WTC11 (cell line): ENCODE results near the gene STIMATE. TPM values are rescaled to one million over a fixed set of nuclear protein-coding genes. Genes with fewer than 3 reads are reported as not detected.

Source experiments
- ATAC-seq: fragments of 200-7000 bp; cut with Tn5 transposase; 2 replicates; pipeline ENCODE4 v1.10.0; 2021; ENCODE audit warnings: mild to moderate bottlenecking, moderate library complexity
- CTCF ChIA-PET: fragments of 300-600 bp; sonication (Branson Sonifier 250); formaldehyde crosslinking; loops from one replicate; lab custom pipeline; 2021; ENCODE audit warnings: antibody characterized with exemption; lab: Charles Lee
- POLR2A ChIA-PET: fragments of 350-600 bp; sonication (Branson Sonifier 250); formaldehyde crosslinking; loops from one replicate; lab custom pipeline; 2021; ENCODE audit warnings: antibody characterized with exemption; lab: Charles Lee
- DNase-seq: peaks from one replicate; pipeline ENCODE4 v3.0.0; 2021; ENCODE audit warnings: low spot score
- H3K27ac Mint-ChIP-seq: 2 replicates; pipeline ENCODE4 v1.8.0; 2021; ENCODE audit warnings: mixed read lengths
- H3K27me3 Mint-ChIP-seq: 2 replicates; pipeline ENCODE4 v1.8.0; 2021; ENCODE audit warnings: low read depth, mild to moderate bottlenecking, moderate library complexity, mixed read lengths
- H3K36me3 Mint-ChIP-seq: 2 replicates; pipeline ENCODE4 v1.8.0; 2021; ENCODE audit warnings: mixed read lengths
- H3K4me1 Mint-ChIP-seq: 2 replicates; pipeline ENCODE4 v1.8.0; 2022; ENCODE audit warnings: mixed read lengths
- H3K4me3 Mint-ChIP-seq: 2 replicates; pipeline ENCODE4 v1.8.0; 2021; ENCODE audit warnings: mild to moderate bottlenecking, moderate library complexity, mixed read lengths
- H3K9me3 Mint-ChIP-seq: 2 replicates; pipeline ENCODE4 v1.8.0; 2021; ENCODE audit warnings: mixed read lengths
- CDX4 ChIP-seq: fragments of 250-450 bp; sonication (Bioruptor Pico); IDR thresholded peaks from 2 replicates; pipeline ENCODE4 v1.9.0; 2021; ENCODE audit warnings: moderate library complexity, mild to moderate bottlenecking, inconsistent platforms, borderline replicate concordance
- GTF2I ChIP-seq: fragments of 250-450 bp; sonication (Bioruptor Pico); conservative IDR thresholded peaks from 2 replicates; pipeline ENCODE4 v1.4.0; 2021; ENCODE audit warnings: mild to moderate bottlenecking
- JUN ChIP-seq: sonication (generic); formaldehyde crosslinking; IDR thresholded peaks from 2 replicates; pipeline ENCODE4 v1.8.0; 2023; ENCODE audit warnings: mild to moderate bottlenecking, missing genetic modification reagents
- MXD4 ChIP-seq: fragments of 250-450 bp; sonication (Bioruptor Pico); IDR thresholded peaks from 2 replicates; pipeline ENCODE4 v1.8.0; 2021; ENCODE audit warnings: mild to moderate bottlenecking, moderate library complexity, borderline replicate concordance
- NFYB ChIP-seq: sonication (generic); formaldehyde crosslinking; conservative IDR thresholded peaks from 2 replicates; pipeline ENCODE4 v1.8.0; 2022; ENCODE audit warnings: low read depth, missing genetic modification reagents
- NR1H2 ChIP-seq: sonication (generic); formaldehyde crosslinking; IDR thresholded peaks from 2 replicates; pipeline ENCODE4 v1.9.0; 2021; ENCODE audit warnings: mild to moderate bottlenecking, moderate library complexity, missing genetic modification reagents
- NR2C2 ChIP-seq: sonication (generic); formaldehyde crosslinking; IDR thresholded peaks from 2 replicates; pipeline ENCODE4 v1.8.0; 2022; ENCODE audit warnings: mild to moderate bottlenecking, missing genetic modification reagents
- OVOL2 ChIP-seq: fragments of 250-450 bp; sonication (Bioruptor Pico); IDR thresholded peaks from 2 replicates; pipeline ENCODE4 v1.9.0; 2021; ENCODE audit warnings: mild to moderate bottlenecking, borderline replicate concordance
- PREB ChIP-seq: sonication (generic); formaldehyde crosslinking; IDR thresholded peaks from 2 replicates; pipeline ENCODE4 v1.8.1; 2022; ENCODE audit warnings: mild to moderate bottlenecking, missing genetic modification reagents, moderate library complexity, borderline replicate concordance
- PRRX2 ChIP-seq: fragments of 250-450 bp; sonication (Bioruptor Pico); IDR thresholded peaks from 2 replicates; pipeline ENCODE4 v1.8.0; 2021; ENCODE audit warnings: mild to moderate bottlenecking
- SMAD3 ChIP-seq: sonication (generic); formaldehyde crosslinking; IDR thresholded peaks from 2 replicates; pipeline ENCODE4 v1.8.0; 2022; ENCODE audit warnings: missing genetic modification reagents, mild to moderate bottlenecking, borderline replicate concordance
- SP1 ChIP-seq: sonication (generic); formaldehyde crosslinking; conservative IDR thresholded peaks from 2 replicates; pipeline ENCODE4 v1.8.1; 2022; ENCODE audit warnings: missing genetic modification reagents
- TEAD4 ChIP-seq: sonication (generic); formaldehyde crosslinking; IDR thresholded peaks from 2 replicates; pipeline ENCODE4 v1.8.0; 2022; ENCODE audit warnings: mild to moderate bottlenecking, missing genetic modification reagents
- TP53 ChIP-seq: sonication (generic); formaldehyde crosslinking; IDR thresholded peaks from 2 replicates; pipeline ENCODE4 v1.8.1; 2023; ENCODE audit warnings: mild to moderate bottlenecking, missing genetic modification reagents
- USF1 ChIP-seq: sonication (generic); formaldehyde crosslinking; IDR thresholded peaks from 2 replicates; pipeline ENCODE4 v1.8.0; 2022; ENCODE audit warnings: mild to moderate bottlenecking, missing genetic modification reagents
- ZNF416 ChIP-seq: fragments of 250-450 bp; sonication (Bioruptor Pico); IDR thresholded peaks from 2 replicates; pipeline ENCODE4 v1.9.0; 2021; ENCODE audit warnings: mild to moderate bottlenecking, inconsistent platforms
- total RNA-seq: library from RNA; stranded (reverse); gene quantifications from 3 replicates; pipeline ENCODE4 v1.2.3, GENCODE V29; 2021
- TF ChIP-seq, protein P1 (sequence below): fragments of 250-450 bp; sonication (Bioruptor Pico); IDR thresholded peaks from 2 replicates; pipeline ENCODE4 v1.9.0; 2021; ENCODE audit warnings: mild to moderate bottlenecking
- TF ChIP-seq, protein P2 (sequence below): sonication (generic); formaldehyde crosslinking; IDR thresholded peaks from 2 replicates; pipeline ENCODE4 v1.8.0; 2023; ENCODE audit warnings: mild to moderate bottlenecking, missing genetic modification reagents
- TF ChIP-seq, protein P3 (sequence below): sonication (generic); formaldehyde crosslinking; IDR thresholded peaks from 2 replicates; pipeline ENCODE4 v1.8.1; 2022; ENCODE audit warnings: low read depth, mild to moderate bottlenecking, moderate library complexity, missing genetic modification reagents, borderline replicate concordance
- TF ChIP-seq, protein P4 (sequence below): sonication (generic); formaldehyde crosslinking; IDR thresholded peaks from 2 replicates; pipeline ENCODE4 v1.8.1; 2022; ENCODE audit warnings: mild to moderate bottlenecking, moderate library complexity, missing genetic modification reagents
- TF ChIP-seq, protein P5 (sequence below): sonication (generic); formaldehyde crosslinking; IDR thresholded peaks from 2 replicates; pipeline ENCODE4 v1.8.0; 2023; ENCODE audit warnings: missing genetic modification reagents
- TF ChIP-seq, protein P6 (sequence below): sonication (generic); formaldehyde crosslinking; IDR thresholded peaks from 2 replicates; pipeline ENCODE4 v1.8.1; 2022; ENCODE audit warnings: missing genetic modification reagents, borderline replicate concordance

Gene STIMATE
- total RNA-seq, 1 experiment from 2014 or later = 35.5 TPM

- TF ChIP-seq, protein P1, sequence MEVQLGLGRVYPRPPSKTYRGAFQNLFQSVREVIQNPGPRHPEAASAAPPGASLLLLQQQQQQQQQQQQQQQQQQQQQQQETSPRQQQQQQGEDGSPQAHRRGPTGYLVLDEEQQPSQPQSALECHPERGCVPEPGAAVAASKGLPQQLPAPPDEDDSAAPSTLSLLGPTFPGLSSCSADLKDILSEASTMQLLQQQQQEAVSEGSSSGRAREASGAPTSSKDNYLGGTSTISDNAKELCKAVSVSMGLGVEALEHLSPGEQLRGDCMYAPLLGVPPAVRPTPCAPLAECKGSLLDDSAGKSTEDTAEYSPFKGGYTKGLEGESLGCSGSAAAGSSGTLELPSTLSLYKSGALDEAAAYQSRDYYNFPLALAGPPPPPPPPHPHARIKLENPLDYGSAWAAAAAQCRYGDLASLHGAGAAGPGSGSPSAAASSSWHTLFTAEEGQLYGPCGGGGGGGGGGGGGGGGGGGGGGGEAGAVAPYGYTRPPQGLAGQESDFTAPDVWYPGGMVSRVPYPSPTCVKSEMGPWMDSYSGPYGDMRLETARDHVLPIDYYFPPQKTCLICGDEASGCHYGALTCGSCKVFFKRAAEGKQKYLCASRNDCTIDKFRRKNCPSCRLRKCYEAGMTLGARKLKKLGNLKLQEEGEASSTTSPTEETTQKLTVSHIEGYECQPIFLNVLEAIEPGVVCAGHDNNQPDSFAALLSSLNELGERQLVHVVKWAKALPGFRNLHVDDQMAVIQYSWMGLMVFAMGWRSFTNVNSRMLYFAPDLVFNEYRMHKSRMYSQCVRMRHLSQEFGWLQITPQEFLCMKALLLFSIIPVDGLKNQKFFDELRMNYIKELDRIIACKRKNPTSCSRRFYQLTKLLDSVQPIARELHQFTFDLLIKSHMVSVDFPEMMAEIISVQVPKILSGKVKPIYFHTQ = no peak
- TF ChIP-seq, protein P2, sequence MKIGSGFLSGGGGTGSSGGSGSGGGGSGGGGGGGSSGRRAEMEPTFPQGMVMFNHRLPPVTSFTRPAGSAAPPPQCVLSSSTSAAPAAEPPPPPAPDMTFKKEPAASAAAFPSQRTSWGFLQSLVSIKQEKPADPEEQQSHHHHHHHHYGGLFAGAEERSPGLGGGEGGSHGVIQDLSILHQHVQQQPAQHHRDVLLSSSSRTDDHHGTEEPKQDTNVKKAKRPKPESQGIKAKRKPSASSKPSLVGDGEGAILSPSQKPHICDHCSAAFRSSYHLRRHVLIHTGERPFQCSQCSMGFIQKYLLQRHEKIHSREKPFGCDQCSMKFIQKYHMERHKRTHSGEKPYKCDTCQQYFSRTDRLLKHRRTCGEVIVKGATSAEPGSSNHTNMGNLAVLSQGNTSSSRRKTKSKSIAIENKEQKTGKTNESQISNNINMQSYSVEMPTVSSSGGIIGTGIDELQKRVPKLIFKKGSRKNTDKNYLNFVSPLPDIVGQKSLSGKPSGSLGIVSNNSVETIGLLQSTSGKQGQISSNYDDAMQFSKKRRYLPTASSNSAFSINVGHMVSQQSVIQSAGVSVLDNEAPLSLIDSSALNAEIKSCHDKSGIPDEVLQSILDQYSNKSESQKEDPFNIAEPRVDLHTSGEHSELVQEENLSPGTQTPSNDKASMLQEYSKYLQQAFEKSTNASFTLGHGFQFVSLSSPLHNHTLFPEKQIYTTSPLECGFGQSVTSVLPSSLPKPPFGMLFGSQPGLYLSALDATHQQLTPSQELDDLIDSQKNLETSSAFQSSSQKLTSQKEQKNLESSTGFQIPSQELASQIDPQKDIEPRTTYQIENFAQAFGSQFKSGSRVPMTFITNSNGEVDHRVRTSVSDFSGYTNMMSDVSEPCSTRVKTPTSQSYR = no peak
- no peak for TF ChIP-seq JUN
Observed at GRCh38 chr3:52920841-52921240, 23.5 kb upstream of the STIMATE start (continued).

DNA sequence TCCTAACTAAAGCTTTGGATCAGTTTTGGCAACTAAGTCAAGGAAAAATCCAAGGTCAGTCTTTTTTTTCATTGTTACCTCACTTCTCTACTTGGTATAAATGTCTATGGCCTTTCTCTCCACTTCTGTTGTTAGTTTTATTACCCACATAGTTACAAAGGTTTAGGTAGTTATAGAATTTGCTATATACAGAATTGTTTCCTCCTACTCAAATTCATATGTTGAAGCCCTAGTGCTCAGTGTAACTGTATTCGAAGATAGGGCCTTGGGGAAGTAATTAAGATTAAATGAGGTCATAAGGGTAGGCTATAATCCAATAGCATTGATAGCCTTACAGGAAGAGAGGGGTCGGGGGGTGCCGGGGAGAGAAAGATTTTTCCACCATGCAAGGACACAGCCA is 19.7 kb upstream of the STIMATE start:
- TF ChIP-seq, protein P3, sequence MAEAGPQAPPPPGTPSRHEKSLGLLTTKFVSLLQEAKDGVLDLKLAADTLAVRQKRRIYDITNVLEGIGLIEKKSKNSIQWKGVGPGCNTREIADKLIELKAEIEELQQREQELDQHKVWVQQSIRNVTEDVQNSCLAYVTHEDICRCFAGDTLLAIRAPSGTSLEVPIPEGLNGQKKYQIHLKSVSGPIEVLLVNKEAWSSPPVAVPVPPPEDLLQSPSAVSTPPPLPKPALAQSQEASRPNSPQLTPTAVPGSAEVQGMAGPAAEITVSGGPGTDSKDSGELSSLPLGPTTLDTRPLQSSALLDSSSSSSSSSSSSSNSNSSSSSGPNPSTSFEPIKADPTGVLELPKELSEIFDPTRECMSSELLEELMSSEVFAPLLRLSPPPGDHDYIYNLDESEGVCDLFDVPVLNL = no peak
- no peak for TF ChIP-seq MXD4
- TF ChIP-seq TEAD4 (CRISPR knock-in tag) = no peak
- TF ChIP-seq PRRX2 (CRISPR knock-in tag) = no peak
- H3K27me3 Mint-ChIP-seq = no peaks in the 10 kb centered on the region
- no peak overlapping the region for H3K4me3 Mint-ChIP-seq
- ChIA-PET CTCF (no interaction called here), POLR2A (no interaction called here)
- H3K36me3 Mint-ChIP-seq = peaks cover 20% of the 10 kb centered on the region
- no peaks in the 10 kb centered on the region for H3K9me3 Mint-ChIP-seq
- DNase-seq (no peak), ATAC-seq (no peak)
- peaks cover 3% of the 10 kb centered on the region for H3K4me1 Mint-ChIP-seq
- H3K27ac Mint-ChIP-seq = no peak overlapping the region

- Mint-ChIP-seq H3K36me3 (peaks cover 16% of the 10 kb centered on the region), H3K4me1 (no peaks in the 10 kb centered on the region), H3K4me3 (no peak overlapping the region), H3K9me3 (no peaks in the 10 kb centered on the region), H3K27me3 (no peaks in the 10 kb centered on the region), H3K27ac (no peak overlapping the region)
- ChIA-PET POLR2A (no interaction called here), CTCF (interaction anchor here (1.4 kb wide), 1 partner anchor 20 kb away, joined by 3 read pairs; no protein-coding TSS in a partner anchor)
- DNase-seq = no peak
- no peak for ATAC-seq
- TF ChIP-seq, protein P4, sequence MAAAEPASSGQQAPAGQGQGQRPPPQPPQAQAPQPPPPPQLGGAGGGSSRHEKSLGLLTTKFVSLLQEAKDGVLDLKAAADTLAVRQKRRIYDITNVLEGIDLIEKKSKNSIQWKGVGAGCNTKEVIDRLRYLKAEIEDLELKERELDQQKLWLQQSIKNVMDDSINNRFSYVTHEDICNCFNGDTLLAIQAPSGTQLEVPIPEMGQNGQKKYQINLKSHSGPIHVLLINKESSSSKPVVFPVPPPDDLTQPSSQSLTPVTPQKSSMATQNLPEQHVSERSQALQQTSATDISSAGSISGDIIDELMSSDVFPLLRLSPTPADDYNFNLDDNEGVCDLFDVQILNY (CRISPR knock-in tag) = no peak
- TF ChIP-seq, protein P5, sequence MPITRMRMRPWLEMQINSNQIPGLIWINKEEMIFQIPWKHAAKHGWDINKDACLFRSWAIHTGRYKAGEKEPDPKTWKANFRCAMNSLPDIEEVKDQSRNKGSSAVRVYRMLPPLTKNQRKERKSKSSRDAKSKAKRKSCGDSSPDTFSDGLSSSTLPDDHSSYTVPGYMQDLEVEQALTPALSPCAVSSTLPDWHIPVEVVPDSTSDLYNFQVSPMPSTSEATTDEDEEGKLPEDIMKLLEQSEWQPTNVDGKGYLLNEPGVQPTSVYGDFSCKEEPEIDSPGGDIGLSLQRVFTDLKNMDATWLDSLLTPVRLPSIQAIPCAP (CRISPR knock-in tag) = no peak
- TF ChIP-seq TP53 (no peak), NR1H2 (CRISPR knock-in tag) (no peak), USF1 (CRISPR knock-in tag) (no peak), PREB (CRISPR knock-in tag) (no peak), PRRX2 (CRISPR knock-in tag) (no peak), NFYB (no peak), SMAD3 (no peak), MXD4 (no peak), CDX4 (CRISPR knock-in tag) (no peak), ZNF416 (no peak), OVOL2 (no peak), SP1 (no peak), NR2C2 (CRISPR knock-in tag) (no peak), GTF2I (CRISPR knock-in tag) (no peak)
- TF ChIP-seq, protein P6, sequence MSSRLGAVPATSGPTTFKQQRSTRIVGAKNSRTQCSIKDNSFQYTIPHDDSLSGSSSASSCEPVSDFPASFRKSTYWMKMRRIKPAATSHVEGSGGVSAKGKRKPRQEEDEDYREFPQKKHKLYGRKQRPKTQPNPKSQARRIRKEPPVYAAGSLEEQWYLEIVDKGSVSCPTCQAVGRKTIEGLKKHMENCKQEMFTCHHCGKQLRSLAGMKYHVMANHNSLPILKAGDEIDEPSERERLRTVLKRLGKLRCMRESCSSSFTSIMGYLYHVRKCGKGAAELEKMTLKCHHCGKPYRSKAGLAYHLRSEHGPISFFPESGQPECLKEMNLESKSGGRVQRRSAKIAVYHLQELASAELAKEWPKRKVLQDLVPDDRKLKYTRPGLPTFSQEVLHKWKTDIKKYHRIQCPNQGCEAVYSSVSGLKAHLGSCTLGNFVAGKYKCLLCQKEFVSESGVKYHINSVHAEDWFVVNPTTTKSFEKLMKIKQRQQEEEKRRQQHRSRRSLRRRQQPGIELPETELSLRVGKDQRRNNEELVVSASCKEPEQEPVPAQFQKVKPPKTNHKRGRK = no peak
Observed at GRCh38 chr3:52915294-52915693, 17.9 kb upstream of the STIMATE start.
